HCT116 (cell line): Measurements from ENCODE around the gene IPO8. TPM values are rescaled to one million over a fixed set of nuclear protein-coding genes. Genes with fewer than 3 reads are reported as not detected.

Experiments used
- CEBPB ChIP-seq: IDR thresholded peaks from 2 replicates; pipeline ENCODE4 v1.6.1; 2012; ENCODE audit warnings: low read depth
- ELF1 ChIP-seq: IDR thresholded peaks from 2 replicates; pipeline ENCODE4 v1.6.1; 2012; ENCODE audit warnings: low read depth, borderline replicate concordance
- EZH2 ChIP-seq: fragments of 200-600 bp; sonication (generic); IDR thresholded peaks from 2 replicates; pipeline ENCODE4 v1.6.1; 2017; ENCODE audit warnings: antibody characterized with exemption, mixed run types
- EZH2phosphoT487 ChIP-seq: fragments of 200-600 bp; IDR thresholded peaks from 2 replicates; pipeline ENCODE4 v1.6.1; 2018; ENCODE audit warnings: antibody characterized with exemption, borderline replicate concordance
- FOSL1 ChIP-seq: IDR thresholded peaks from 2 replicates; pipeline ENCODE4 v1.6.1; 2012; ENCODE audit warnings: low read depth
- JUND ChIP-seq: IDR thresholded peaks from 2 replicates; pipeline ENCODE4 v1.6.1; 2012
- POLR2A ChIP-seq: IDR thresholded peaks from 2 replicates; pipeline ENCODE4 v1.7.0; 2011; ENCODE audit warnings: borderline replicate concordance; ENCODE audit not compliant: insufficient read depth, insufficient read length; ENCODE audit errors: extremely low read depth
- TCF7L2 ChIP-seq: IDR thresholded peaks from 2 replicates; pipeline ENCODE4 v1.7.0; 2011; ENCODE audit warnings: borderline replicate concordance, inconsistent platforms; ENCODE audit not compliant: insufficient read depth, insufficient read length; ENCODE audit errors: extremely low read depth
- ZFX ChIP-seq: fragments of 450-650 bp; IDR thresholded peaks from 2 replicates; pipeline ENCODE4 v1.6.1; 2017
- total RNA-seq: library from RNA; stranded (reverse); gene quantifications from one replicate; pipeline ENCODE4 v1.2.1, GENCODE V29; 2021; ENCODE audit not compliant: unreplicated experiment
- TF ChIP-seq, protein P1 (sequence below): IDR thresholded peaks from 2 replicates; pipeline ENCODE4 v1.6.1; 2012; ENCODE audit warnings: low read depth
- TF ChIP-seq, protein P2 (sequence below): IDR thresholded peaks from 2 replicates; pipeline ENCODE4 v1.6.1; 2012
- TF ChIP-seq, protein P3 (sequence below): IDR thresholded peaks from 2 replicates; pipeline ENCODE4 v1.6.1; 2011; ENCODE audit warnings: mild to moderate bottlenecking, low read length, moderate library complexity; ENCODE audit not compliant: insufficient replicate concordance; ENCODE audit errors: extremely low read depth

IPO8 gene
- total RNA-seq, 1 experiment from 2014 or later, result 41.4 TPM

DNA sequence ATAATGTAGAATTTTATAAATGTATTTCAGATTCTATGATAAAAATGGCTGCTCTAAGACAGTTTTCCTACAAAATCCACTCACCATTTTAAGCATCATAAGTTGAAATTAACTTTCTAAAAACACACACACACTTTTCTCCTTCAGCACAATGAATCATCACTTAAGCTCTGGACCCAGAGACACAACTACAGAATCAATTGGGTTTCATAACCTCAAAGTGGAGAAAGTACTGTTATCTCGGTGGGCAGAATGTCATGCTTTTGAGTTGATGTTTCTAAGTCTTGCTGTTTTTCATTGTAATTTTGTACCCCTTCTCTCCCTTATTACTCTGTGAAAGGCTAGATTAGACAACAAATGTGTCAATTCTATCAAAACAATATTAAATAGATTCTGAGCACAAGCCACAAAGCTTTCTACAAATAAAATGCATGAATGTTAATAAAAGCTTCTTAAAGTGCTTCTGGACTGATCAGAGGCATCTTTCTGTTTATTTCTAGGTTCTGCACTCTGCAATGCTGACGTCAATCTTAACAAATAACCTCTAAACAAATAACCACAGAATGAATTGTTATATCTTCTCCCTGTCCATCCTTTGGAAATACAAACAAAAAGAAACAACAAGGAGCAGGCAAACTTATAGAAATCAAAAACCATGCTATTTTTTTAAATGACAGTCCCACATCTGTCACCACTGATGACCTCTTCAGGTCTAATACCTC, 8.2 kb downstream of the IPO8 start (continued):
- TF ChIP-seq, protein P1, sequence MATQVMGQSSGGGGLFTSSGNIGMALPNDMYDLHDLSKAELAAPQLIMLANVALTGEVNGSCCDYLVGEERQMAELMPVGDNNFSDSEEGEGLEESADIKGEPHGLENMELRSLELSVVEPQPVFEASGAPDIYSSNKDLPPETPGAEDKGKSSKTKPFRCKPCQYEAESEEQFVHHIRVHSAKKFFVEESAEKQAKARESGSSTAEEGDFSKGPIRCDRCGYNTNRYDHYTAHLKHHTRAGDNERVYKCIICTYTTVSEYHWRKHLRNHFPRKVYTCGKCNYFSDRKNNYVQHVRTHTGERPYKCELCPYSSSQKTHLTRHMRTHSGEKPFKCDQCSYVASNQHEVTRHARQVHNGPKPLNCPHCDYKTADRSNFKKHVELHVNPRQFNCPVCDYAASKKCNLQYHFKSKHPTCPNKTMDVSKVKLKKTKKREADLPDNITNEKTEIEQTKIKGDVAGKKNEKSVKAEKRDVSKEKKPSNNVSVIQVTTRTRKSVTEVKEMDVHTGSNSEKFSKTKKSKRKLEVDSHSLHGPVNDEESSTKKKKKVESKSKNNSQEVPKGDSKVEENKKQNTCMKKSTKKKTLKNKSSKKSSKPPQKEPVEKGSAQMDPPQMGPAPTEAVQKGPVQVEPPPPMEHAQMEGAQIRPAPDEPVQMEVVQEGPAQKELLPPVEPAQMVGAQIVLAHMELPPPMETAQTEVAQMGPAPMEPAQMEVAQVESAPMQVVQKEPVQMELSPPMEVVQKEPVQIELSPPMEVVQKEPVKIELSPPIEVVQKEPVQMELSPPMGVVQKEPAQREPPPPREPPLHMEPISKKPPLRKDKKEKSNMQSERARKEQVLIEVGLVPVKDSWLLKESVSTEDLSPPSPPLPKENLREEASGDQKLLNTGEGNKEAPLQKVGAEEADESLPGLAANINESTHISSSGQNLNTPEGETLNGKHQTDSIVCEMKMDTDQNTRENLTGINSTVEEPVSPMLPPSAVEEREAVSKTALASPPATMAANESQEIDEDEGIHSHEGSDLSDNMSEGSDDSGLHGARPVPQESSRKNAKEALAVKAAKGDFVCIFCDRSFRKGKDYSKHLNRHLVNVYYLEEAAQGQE, result no peak
- TF ChIP-seq ELF1, result no peak
- no peak for TF ChIP-seq EZH2phosphoT487
- no peak for TF ChIP-seq EZH2
- TF ChIP-seq, protein P2, sequence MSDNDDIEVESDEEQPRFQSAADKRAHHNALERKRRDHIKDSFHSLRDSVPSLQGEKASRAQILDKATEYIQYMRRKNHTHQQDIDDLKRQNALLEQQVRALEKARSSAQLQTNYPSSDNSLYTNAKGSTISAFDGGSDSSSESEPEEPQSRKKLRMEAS, result no peak
- no peak for TF ChIP-seq CEBPB
- TF ChIP-seq, protein P3, sequence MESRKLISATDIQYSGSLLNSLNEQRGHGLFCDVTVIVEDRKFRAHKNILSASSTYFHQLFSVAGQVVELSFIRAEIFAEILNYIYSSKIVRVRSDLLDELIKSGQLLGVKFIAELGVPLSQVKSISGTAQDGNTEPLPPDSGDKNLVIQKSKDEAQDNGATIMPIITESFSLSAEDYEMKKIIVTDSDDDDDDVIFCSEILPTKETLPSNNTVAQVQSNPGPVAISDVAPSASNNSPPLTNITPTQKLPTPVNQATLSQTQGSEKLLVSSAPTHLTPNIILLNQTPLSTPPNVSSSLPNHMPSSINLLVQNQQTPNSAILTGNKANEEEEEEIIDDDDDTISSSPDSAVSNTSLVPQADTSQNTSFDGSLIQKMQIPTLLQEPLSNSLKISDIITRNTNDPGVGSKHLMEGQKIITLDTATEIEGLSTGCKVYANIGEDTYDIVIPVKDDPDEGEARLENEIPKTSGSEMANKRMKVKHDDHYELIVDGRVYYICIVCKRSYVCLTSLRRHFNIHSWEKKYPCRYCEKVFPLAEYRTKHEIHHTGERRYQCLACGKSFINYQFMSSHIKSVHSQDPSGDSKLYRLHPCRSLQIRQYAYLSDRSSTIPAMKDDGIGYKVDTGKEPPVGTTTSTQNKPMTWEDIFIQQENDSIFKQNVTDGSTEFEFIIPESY, result no peak
- no peak for TF ChIP-seq ZFX
- TF ChIP-seq FOSL1, result no peak
- TF ChIP-seq JUND, result no peak
- no peak for TF ChIP-seq TCF7L2
- TF ChIP-seq POLR2A, result no peak
- TF ChIP-seq, all 23 proteins: peak for 0
